GM23248 (cell line): ENCODE data around the gene EPGN.

Experiments
- EZH2 ChIP-seq: fragments of 200-600 bp; sonication (generic); IDR thresholded peaks from 2 replicates; pipeline ENCODE4 v1.6.1; 2018; ENCODE audit warnings: antibody characterized with exemption, mild to moderate bottlenecking; ENCODE audit not compliant: insufficient read depth, poor library complexity, severe bottlenecking
- EZH2phosphoT487 ChIP-seq: fragments of 200-600 bp; sonication (generic); IDR thresholded peaks from 2 replicates; pipeline ENCODE4 v1.6.1; 2018; ENCODE audit warnings: antibody characterized with exemption, moderate library complexity, mild to moderate bottlenecking, low read depth; ENCODE audit not compliant: insufficient read depth

GRCh38 chr4:74284053-74284452, 24.2 kb upstream of the EPGN start:
- TF ChIP-seq EZH2 (no peak), EZH2phosphoT487 (peak; percentile 60; the same call in 1 of the 2 replicates)
